ENCODE data around the gene HBS1L.

HBS1L gene

DNA sequence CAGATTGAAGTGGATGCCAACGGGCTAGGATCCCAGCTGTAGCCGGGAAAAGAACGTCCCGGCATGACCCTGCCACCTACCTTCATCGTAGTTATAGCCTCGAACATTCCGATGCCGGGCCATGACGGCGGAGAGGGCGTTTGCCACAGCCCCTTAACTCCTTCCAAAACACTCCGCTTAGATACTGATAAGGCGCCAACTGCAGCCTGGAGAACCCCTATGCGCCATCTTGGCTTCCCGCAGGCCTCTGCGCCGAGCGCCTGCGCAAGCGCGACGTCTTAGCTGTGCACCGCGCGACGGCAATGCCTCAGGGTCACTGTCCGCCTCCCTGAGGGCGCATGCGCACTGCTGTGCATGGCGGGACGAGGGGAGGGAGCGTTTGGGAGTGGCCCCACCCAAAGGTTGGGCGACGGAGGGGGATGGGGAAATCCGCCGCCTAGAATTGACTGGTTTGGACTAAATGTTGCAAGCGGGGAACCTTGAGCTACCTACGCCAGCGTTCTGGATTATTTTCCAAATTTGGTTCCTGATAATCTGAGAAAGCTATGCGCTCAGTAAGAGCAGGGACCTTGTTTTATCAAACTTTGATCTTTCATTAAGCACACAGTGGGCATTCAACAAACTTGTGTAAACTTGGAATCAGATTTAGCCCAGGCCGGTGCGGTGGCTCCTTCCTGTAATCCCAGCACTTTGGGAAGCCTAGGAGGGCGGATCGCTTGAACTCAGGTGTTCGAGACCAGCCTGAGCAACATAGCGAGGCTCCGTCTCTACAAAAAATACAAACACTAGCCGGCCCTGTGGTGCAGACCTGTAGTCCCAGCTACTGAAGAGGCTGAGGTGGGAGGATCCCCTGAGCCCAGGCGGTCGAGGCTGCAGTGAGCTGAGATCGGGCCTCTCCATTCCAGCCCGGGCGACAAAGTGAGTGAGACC, at the start of gene HBS1L:
HBS1L (minus strand) TSS at position 254 of the 930 bp plus-strand sequence; CDS start at position 123, 131 bp downstream.
- peak; percentile 96 for DNase-seq

GRCh38 chr6:135104199-135104598, 49.6 kb upstream of the HBS1L start:
- DNase-seq, result no peak

DNA sequence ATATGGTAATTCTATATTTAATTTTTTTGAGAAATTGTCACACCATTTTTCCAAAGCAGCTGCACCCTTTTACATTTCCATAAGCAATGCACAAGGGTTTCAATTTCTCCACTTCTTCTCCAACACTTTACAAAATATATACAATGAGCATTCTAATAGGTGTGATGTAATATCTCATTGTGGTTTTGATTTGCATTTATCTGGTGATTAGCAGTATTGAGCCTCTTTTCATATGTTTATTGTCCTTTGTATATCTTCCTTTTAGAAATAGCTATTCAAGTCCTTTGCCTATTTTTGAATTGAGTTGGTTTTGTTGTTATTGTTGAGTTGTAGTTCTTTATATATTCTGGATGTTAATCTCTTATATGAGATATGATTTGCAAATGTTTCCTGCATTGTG, 47.6 kb upstream of the HBS1L start:
- no peak for DNase-seq

DNA sequence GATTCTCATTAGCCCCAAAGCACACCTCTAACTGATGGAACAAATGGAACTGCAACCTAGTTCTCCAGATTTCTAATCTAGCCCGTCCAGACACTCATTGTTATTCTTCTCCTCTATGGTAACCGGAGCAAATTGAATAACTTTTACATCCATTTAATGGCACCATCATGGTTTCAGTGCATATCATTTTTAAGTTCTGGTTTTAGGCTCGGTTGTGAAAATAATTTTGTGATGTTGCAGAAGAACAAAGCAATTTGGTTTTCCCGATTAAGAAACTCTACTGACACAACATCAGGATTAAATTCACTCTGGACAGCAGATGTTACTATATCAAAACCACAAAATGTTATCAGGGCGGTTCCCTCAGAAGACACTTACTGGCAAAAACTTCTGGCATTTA, 42.5 kb upstream of the HBS1L start:
- DNase-seq, result no peak

GRCh38 chr6:135096403-135097130, 41.9 kb upstream of the HBS1L start:
- DNase-seq, result no peak

GRCh38 chr6:135095716-135096115, 41.1 kb upstream of the HBS1L start:
- DNase-seq, result no peak

DNA sequence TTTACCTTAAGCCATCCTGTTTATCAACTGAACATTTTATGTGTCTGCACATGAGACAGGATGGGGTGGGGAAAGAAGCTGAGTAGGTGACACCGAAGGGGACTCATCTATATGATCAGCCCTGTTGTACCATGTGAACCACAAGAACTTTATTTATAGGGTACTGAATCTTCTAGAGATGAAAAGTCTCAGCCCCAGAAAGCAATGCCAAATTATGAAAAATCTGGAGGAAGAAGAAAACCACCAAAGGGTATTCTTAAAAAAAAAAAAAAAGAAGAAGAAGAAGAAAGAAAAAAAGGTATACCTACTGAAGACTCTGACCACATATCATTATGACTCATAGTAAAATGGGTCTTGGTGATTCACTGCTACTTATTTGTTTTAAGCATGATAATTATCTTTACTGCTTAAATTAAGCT, 39.8 kb upstream of the HBS1L start:
- no peak for DNase-seq

- DNase-seq, result no peak
Observed at GRCh38 chr6:135093578-135093977, 39.0 kb upstream of the HBS1L start.

DNA sequence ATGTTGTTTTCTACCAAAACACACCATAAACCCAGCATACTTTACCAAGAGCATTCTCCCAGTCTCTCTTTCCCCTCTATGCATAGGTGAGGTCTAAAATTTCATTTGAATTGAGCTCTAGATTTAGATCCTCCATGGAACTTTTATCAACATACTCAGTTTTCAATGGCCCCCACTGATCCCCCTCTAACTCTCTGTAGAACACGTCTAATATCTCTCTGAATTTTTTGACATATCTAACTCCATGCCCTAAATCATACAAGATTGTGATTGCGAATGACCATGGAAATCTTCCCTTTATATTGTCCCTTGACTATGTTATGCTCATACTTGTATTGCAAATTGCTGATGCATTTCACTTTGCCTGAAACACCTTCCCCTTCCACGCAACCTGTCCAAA, 38.1 kb upstream of the HBS1L start:
- DNase-seq, result no peak

DNA sequence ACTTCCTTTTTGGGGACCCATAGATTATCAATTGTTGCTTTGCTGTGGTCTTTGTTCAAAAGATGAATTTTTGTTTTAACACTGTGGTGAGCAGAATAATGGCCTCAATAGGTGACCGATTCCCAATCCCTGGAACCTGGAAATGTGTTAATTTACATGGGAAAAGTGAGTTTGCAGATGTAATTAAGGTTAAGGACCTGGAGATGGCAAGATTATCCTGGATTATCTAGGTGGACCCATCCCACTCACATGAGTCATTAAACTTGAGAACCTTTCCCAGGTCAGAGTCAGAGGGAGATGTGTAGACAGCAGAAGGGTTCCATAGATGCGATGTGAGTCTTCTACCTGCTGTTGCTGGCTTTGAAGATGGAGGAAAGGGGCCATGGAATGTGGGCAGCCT, 36.2 kb upstream of the HBS1L start:
- DNase-seq, result no peak

DNA sequence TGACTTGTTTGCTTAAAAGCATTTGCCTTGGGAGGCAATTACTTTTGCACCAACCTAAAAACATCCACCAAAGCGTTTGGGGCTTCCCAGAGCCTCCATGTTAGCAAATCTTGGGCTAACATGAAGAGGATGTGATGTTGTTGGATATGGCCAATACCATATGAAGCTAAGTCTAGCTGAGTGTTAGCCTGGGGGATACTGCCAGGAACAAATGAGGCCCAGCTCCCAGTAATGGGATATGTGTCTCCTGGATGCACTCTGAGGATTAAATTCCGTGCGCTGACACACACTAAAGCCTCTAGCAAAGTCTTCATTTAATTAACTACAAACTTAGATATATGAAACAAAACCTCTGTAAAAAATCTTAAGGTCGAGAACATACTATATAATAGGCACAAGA, 35.3 kb upstream of the HBS1L start:
- no peak for DNase-seq

- DNase-seq, result no peak
Observed at GRCh38 chr6:135088818-135089809, 34.5 kb upstream of the HBS1L start.

- no peak for DNase-seq
Observed at GRCh38 chr6:135088281-135088680, 33.7 kb upstream of the HBS1L start.

DNA sequence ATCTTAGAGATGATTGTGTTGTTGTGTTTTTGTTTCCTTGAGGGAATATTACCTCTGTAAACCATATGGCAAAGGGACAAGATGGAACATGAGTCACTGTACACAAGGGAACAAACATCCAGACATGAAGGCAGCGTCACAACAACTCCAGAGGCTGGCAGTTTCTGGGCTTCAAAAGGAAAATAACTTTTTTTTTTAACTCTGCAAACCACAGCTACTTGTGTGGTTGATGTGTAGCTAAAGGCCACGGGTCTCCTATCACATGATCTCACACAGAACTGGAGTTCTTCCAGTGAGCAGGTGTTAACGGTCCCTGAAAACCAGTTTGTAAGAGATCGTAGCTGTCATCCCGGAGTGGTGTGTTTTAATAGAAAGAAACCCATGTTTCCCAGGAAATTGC, 33.2 kb upstream of the HBS1L start:
- no peak for DNase-seq

DNA sequence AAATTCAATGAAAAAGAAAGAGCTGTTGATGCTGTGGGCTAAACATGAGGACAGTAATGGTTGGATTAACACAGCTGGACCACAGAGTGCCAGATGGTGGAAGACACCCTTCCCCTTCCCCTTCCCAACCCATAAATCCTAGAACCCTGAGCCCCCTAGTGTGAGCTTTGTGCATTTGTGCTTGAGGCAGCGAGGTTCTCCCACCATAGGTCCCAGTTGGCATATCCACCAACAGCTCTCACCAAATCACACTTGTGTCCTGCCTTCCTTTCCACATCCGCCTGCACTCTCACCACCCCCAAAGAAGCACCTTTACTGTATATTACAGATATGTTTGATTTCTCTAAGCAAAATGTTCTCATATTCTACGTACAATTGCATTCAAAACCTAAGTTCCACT, 32.8 kb upstream of the HBS1L start:
- no peak for DNase-seq

DNA sequence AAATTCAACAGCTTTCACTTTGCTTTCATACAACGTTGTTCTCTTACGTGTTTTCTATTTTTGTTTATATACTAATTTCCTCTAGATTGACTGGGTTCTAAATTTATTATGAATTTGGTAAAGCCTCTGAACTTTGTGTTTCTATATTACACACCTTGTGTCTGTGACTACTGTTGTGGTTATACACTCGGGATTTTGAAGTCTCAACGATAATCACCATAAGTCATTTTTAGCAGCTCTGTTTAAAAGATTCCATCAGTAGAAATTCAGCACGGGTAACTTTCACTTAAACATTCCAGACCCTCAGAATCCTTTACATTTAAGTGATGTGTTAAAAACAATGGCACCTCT, 31.8 kb upstream of the HBS1L start:
- DNase-seq, result no peak

DNA sequence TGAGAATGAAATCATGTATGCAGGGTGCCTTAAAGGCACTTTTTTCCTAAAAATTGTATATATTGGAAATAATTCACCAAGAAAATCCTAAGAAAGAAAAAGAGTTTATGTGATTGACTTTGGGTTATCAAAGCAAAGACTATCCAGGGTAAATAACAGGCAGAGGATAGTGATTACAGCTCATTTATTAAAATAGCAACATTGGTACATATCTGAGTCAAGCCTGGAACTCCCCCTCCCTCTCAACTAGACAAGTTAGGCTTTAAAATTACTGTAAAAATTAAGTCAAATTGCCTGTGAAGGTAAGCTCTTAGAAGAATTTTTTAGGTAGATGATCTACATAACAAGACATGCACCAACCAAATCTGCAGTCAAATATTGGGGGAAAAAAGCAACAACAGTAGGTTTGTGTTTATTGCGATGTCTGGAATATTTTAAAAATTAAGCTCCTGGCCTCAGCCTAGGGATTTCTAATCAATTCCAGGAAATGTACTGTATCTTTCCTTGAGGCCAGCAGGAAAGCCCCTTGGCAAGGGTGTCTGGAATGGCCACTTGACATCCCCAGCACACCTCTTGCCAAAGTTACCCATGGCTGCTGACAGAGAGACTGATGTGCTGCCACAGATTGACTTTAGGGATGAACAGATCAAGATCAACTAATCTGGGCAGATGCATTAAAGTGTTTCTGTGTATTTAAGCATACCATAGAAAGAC, 31.2 kb upstream of the HBS1L start:
- no peak for DNase-seq

DNA sequence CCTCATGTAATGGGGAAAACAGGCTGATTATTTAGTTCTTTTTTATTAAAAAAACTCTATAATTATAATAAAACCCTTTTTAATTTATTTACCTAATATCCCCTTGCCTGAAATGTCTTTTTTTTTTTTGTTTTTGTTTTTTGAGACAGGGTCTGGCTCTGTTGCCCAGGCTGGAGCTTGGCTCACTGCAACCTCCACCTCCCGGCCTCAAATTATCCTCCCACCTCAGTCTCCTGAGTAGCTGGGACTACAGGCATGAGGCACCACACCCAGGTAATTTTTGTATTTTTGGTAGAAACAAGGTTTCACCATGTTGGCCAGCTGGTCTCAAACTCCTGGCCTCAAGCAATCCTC, 30.3 kb upstream of the HBS1L start:
- no peak for DNase-seq

GRCh38 chr6:135084001-135084915, 29.6 kb upstream of the HBS1L start:
- DNase-seq, result no peak

- DNase-seq, result no peak
Observed at GRCh38 chr6:135081966-135082365, 27.3 kb upstream of the HBS1L start.

DNA sequence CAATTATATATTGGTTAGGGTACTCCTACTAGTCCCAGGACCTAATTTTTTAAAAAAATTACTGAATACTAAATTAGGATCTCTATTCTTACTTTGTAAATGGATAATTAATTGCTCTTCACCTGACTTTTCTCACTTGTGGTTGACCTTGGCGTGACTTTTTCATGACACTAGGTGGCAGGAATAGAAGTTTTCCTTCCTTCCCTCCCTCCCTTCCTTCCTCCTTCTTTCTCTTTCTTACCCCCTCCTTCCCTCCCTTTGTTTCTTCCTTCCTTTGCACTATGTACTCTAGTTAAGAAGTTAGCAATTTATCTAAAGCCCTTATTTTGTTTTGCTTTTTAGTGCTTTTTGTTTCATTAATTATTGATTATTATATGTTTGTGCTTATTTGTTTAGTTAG, 20.4 kb upstream of the HBS1L start:
- no peak for DNase-seq

All from NCI-H345 (cell line).